Fibroblast of gingiva (primary cell): Measurements from ENCODE around the gene PNLIP.

Source experiments
- DNase-seq: peaks from one replicate; pipeline ENCODE4 v3.0.0-alpha.2; 2011; ENCODE audit warnings: low read depth

PNLIP gene

GRCh38 chr10:116574797-116575196, 29.1 kb downstream of the PNLIP start:
- DNase-seq, result no peak

- no peak for DNase-seq
Observed at GRCh38 chr10:116587878-116588591, 42.3 kb downstream of the PNLIP start.

GRCh38 chr10:116588995-116589394, 43.3 kb downstream of the PNLIP start:
- no peak for DNase-seq

GRCh38 chr10:116589926-116590325, 44.2 kb downstream of the PNLIP start:
- no peak for DNase-seq

GRCh38 chr10:116590590-116591444, 45.1 kb downstream of the PNLIP start, which contains the start of gene PNLIPRP1:
Gene PNLIPRP1, plus strand, starts transcription at chr10:116590959. Its CDS starts 171 bp downstream, at chr10:116591130.
- DNase-seq, result no peak

GRCh38 chr10:116593139-116593740, 47.5 kb downstream of the PNLIP start:
- no peak for DNase-seq

GRCh38 chr10:116594525-116595035, 48.8 kb downstream of the PNLIP start:
- no peak for DNase-seq

- no peak for DNase-seq
Observed at GRCh38 chr10:116596062-116596461, 50.3 kb downstream of the PNLIP start.

GRCh38 chr10:116597543-116597942, 51.8 kb downstream of the PNLIP start:
- DNase-seq, result no peak

GRCh38 chr10:116598329-116598728, 52.6 kb downstream of the PNLIP start:
- DNase-seq, result no peak

GRCh38 chr10:116599991-116600390, 54.3 kb downstream of the PNLIP start:
- DNase-seq, result no peak

- DNase-seq, result no peak
Observed at GRCh38 chr10:116602648-116603400, 57.1 kb downstream of the PNLIP start.

GRCh38 chr10:116606061-116606483, 60.3 kb downstream of the PNLIP start:
- DNase-seq, result no peak

GRCh38 chr10:116607336-116607735, 61.6 kb downstream of the PNLIP start:
- no peak for DNase-seq

GRCh38 chr10:116608686-116609594, 63.2 kb downstream of the PNLIP start:
- DNase-seq, result no peak

GRCh38 chr10:116610443-116611152, 64.9 kb downstream of the PNLIP start:
- DNase-seq, result no peak

GRCh38 chr10:116611153-116611545, 65.4 kb downstream of the PNLIP start:
- no peak for DNase-seq

GRCh38 chr10:116612107-116612769, 66.5 kb downstream of the PNLIP start:
- no peak for DNase-seq

GRCh38 chr10:116613471-116613870, 67.7 kb downstream of the PNLIP start:
- DNase-seq, result no peak

GRCh38 chr10:116614796-116615195, 69.1 kb downstream of the PNLIP start:
- DNase-seq, result no peak
